Measurements from ENCODE around the gene ZMIZ1.

DNA sequence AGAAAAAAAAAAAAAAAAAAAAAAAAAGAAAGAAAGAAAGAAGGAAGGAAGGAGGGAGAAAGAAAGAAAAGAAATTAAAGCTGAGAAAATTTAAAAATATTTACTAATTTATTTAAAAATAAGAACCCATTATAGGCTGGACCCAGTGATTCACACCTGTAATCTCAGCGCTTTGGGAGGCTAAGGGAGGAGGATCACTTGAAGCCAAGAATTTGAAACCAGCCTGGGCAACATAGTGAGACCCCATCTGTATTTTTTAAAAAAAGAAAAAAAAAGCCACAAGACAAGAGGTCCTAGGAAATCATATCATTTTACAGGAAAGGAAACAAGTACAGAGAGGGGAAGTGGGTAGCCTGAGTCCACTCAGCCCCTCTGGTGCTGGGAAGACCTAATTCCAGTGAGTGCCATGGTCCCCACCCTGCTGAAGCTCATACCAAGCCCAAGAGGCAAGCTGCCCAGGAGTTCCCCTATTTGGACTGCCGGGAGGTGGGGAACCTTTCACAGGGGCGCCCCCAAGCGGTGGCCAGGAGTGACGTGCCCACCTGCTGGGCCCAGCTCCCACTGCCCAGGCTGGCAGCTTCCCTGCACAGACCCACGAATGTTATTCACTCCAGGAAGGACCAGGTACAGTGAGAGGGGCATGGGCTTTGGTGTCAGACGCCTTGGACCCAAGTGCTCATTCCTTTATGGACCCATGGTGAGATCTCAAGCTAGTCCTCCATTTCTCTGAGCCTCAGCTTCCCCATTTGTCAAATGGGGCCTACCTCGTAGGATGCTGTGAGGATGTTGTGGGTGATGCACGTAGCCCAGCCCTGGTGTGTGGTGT, 133.6 kb downstream of the ZMIZ1 start:
- TF ChIP-seq, protein P1, sequence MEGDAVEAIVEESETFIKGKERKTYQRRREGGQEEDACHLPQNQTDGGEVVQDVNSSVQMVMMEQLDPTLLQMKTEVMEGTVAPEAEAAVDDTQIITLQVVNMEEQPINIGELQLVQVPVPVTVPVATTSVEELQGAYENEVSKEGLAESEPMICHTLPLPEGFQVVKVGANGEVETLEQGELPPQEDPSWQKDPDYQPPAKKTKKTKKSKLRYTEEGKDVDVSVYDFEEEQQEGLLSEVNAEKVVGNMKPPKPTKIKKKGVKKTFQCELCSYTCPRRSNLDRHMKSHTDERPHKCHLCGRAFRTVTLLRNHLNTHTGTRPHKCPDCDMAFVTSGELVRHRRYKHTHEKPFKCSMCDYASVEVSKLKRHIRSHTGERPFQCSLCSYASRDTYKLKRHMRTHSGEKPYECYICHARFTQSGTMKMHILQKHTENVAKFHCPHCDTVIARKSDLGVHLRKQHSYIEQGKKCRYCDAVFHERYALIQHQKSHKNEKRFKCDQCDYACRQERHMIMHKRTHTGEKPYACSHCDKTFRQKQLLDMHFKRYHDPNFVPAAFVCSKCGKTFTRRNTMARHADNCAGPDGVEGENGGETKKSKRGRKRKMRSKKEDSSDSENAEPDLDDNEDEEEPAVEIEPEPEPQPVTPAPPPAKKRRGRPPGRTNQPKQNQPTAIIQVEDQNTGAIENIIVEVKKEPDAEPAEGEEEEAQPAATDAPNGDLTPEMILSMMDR (IDR thresholded peaks at IDR 0.05), result peak; percentile 12 to 48 (median 39)
- TF ChIP-seq POLR2A (IDR thresholded peaks at IDR 0.05), result no peak
- TF ChIP-seq EP300 (IDR thresholded peaks at IDR 0.05), result no peak
